IPS-15b (cell line): ENCODE measurements around the gene PFN4.
A peak's percentile ranks its signal among the peaks of the same experiment; 100 is the strongest.

Experiments
- H3K27me3 ChIP-seq: one replicate; pipeline ENCODE4 v1.6.1; 2013; ENCODE audit warnings: low read length; ENCODE audit not compliant: control insufficient read depth, insufficient read depth
- H3K36me3 ChIP-seq: one replicate; pipeline ENCODE4 v1.6.1; 2013; ENCODE audit warnings: low read length; ENCODE audit not compliant: control insufficient read depth, insufficient read depth
- H3K4me1 ChIP-seq: one replicate; pipeline ENCODE4 v1.6.1; 2013; ENCODE audit warnings: mild to moderate bottlenecking, low read length; ENCODE audit not compliant: control insufficient read depth, insufficient read depth
- H3K4me3 ChIP-seq: one replicate; pipeline ENCODE4 v1.5.1; 2013; ENCODE audit warnings: low read depth, low read length
- H3K9ac ChIP-seq: one replicate; pipeline ENCODE4 v1.6.1; 2013; ENCODE audit warnings: low read depth, mild to moderate bottlenecking, low read length
- H3K9me3 ChIP-seq: one replicate; pipeline ENCODE4 v1.6.1; 2013; ENCODE audit warnings: mild to moderate bottlenecking, low read length; ENCODE audit not compliant: control insufficient read depth, insufficient read depth

PFN4 gene

DNA sequence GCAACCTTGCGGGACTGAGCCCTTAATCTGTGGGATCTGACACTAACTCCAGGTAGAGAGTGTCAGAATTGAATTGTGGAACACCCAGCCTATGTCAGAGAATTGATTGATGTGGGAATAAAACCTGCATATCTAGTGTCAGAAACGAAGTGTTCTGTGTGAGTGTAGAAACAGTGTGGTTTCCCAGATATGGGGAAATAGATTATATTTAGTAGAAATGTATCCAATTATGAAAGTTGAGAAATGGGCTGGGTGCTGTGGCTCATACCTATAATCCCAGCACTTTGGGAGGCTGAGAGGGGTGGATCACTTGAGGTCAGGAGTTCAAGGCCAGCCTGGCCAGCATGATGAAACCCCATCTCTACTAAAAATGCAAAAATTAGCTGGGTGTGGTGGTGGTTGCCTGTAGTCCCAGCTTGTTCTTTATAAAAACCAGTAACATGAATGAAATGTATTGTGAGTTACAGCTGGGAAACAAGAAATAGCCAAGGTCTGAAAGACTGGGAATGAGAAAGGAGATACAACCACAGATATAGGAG is 34.2 kb downstream of the PFN4 start:
- H3K27me3 ChIP-seq: no peaks in the 10 kb centered on the region
- no peaks in the 10 kb centered on the region for H3K36me3 ChIP-seq
- H3K9me3 ChIP-seq: no peaks in the 10 kb centered on the region
- no peaks in the 10 kb centered on the region for H3K4me1 ChIP-seq
- H3K9ac ChIP-seq: no peak overlapping the region
- no peak overlapping the region for H3K4me3 ChIP-seq

DNA sequence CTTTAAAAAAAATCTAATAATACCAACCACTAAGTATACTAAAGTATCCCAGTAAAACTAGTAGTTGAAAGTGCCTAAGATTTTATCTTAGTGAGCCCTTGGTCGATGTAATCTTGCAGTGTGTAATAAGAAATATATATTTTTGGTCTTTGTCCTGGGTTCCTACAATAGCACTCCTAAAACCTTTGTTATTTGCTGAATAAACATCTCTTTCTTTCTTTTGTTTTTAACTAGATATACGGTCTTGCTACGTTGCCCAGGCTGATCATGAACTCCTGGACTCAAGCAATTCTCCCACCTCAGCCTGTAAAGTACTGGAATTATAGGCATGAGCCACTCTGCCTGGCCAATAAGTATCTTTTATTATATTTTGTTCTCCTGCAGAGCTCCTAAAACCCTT is 36.1 kb downstream of the PFN4 start:
- peaks cover 7% of the 10 kb centered on the region for H3K4me1 ChIP-seq
- no peak overlapping the region for H3K9ac ChIP-seq
- no peaks in the 10 kb centered on the region for H3K27me3 ChIP-seq
- H3K4me3 ChIP-seq: no peak overlapping the region
- peaks cover 10% of the 10 kb centered on the region for H3K36me3 ChIP-seq
- H3K9me3 ChIP-seq: no peaks in the 10 kb centered on the region

DNA sequence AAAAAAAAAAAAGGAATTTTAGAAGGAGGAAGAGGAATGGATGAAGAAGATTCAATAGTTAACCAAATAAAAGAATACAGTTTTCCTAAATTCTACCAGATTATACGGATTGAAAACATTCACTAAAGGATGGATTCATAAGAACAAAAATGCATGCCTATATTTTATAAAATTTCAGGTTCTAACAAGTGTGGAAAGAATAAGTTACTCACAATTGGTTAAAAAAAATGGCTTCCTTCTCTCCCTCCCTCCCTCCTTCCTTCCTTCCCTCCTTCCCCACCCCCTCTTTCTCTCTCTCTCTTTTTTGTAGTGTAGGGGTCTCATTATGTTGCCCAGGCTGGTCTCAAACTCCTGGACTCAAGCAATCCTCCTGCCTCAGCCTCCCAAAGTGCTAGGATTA is 36.9 kb downstream of the PFN4 start:
- Histone ChIP-seq H3K36me3 (peaks cover 13% of the 10 kb centered on the region), H3K4me3 (no peak overlapping the region), H3K4me1 (peaks cover 7% of the 10 kb centered on the region), H3K9ac (no peak overlapping the region), H3K9me3 (no peaks in the 10 kb centered on the region), H3K27me3 (no peaks in the 10 kb centered on the region)

DNA sequence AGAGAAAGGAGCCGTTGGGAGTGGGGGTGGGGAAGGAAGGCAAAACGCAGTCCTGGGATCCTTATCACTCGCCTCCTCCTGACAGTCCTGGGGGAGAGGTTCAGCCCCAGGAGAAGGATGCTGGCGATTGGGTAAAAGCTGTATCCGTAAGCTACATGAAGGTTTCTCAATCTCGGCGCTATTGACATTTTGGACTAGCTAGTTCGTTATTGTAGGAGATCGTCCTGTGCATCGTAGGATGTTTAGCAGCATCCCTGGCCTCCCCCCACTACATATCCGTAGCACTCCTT is 38.0 kb downstream of the PFN4 start:
- peaks cover 13% of the 10 kb centered on the region for H3K36me3 ChIP-seq
- peaks cover 7% of the 10 kb centered on the region for H3K4me1 ChIP-seq
- H3K9ac ChIP-seq: peak overlapping the region; percentile 88
- no peaks in the 10 kb centered on the region for H3K27me3 ChIP-seq
- no peaks in the 10 kb centered on the region for H3K9me3 ChIP-seq
- H3K4me3 ChIP-seq: peak overlapping the region; percentile 92

DNA sequence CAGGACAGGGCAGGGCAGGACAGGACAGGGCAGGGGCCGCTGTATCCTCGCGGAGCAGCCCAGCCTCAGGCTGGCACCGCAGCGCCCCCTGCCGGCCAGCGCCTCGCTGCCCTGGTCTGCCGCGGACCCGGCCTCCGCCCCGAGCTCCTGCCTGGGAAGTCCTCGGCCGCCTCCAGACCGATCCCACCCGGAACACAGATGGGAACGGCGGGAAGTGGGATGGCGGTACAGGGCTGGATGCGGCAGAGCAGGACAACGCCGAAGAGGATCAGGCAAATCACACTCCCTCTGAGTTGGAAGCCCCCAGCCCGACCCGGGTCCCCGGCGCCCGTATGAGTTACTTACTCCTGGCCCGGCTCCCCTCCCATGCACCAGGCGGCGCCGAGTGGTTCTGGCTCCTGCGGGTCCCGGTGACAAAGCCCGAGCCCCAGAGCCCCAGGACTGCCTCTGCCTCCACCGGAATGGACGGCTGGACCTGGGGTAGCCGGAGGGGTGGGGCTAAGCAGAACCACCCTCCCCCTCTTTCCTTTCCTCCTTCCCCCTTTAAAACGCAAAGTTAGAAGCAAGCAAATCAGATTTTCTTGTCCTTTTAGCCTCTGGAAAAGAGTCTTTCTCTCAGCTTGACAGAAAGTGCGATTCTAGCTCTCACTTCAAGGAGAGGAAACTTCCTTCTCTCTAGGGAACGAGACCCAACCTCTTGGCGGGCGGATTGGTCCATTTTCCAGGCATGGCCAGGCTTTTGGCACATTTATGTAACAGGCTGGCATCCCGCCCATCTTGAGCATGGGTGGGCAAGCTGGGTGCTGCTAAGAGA is 38.5 kb downstream of the PFN4 start, which contains the start of gene TP53I3:
Gene TP53I3 (minus strand): TSS at position 449 of the 814 bp plus-strand sequence. CDS start 508 bp downstream, outside the sequence.
- H3K4me1 ChIP-seq: peaks cover 7% of the 10 kb centered on the region
- no peaks in the 10 kb centered on the region for H3K9me3 ChIP-seq
- no peaks in the 10 kb centered on the region for H3K27me3 ChIP-seq
- peak within 1 kb of the TSS; percentile 92 for H3K4me3 ChIP-seq
- H3K36me3 ChIP-seq: peaks cover 13% of the 10 kb centered on the region
- H3K9ac ChIP-seq: peak within 1 kb of the TSS; percentile 88

DNA sequence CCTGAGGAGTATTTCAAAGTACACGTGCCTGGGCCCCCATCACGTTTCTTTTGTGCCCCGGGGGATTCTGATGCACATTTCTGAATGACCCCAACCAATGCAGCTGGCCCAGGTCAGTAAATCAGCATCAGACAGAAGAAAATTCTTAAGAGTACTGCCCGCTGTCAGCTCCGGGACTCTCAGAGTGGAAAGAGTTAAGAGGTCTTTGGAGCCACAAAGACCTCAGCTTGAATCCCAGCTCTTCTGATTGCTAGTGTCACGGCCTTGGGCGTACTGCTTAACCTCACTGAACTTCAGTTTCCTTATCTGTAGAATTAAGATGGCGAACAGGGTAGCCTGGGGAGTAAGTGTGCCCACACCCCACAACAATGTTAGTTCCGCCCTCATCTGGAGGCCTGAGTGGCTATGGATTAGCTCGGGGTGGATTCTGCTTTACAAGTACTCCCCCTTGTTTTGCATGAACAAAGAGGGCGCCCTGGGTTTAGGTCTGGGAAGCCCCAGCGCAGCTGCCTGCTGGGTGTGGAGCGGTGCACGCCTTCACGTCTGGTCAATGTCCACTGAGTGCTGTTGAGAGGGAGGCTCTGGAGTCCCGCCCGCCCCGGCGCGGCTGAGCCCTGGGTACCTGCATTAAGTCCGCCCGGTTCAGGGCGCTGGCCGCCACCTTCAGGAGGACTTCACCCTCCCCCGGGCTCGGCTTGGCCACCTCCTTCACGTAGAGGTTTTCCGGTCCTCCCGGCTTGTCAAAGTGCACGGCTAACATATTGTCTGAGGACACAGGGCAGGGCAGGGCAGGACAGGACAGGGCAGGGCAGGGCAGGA is 39.4 kb downstream of the PFN4 start:
- H3K4me3 ChIP-seq: peak overlapping the region; percentile 92
- H3K27me3 ChIP-seq: no peaks in the 10 kb centered on the region
- H3K9ac ChIP-seq: peak overlapping the region; percentile 79
- no peaks in the 10 kb centered on the region for H3K9me3 ChIP-seq
- H3K36me3 ChIP-seq: peaks cover 13% of the 10 kb centered on the region
- H3K4me1 ChIP-seq: peaks cover 7% of the 10 kb centered on the region

DNA sequence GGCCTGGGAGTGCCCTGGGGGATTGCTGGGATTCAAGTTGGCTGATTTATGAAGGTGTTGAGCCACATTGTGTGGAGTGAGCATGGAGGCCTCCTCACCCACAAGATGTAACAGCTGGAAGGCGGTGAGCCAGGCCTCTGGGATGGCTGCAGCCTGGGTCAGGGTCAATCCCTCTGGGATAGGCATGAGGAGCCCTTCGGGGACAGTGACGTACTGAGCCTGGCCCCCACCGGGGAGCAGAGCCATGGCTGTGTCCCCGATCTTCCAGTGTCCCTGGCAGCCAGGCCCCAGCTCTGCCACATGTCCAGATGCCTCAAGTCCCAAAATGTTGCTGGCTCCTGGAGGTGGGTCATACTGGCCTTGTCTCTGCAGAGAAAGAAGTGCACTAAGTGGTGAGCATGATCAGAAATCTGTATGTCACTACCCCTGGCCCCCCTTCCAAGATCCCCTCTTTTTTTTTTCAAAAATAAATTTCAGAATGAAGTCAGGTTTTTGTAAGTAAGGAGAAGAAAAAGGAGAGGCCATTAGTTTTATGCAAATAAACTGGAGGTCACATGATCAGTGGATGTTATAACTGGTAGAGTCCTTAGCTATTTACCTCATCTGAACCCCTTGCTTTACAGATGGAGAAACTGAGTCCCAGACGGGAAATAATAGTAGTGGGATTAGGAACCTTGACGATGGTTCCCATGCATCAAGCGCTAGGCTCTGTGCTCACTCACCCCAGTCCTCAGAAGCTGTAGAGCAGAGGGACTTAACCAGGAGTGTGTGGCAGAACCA is 40.2 kb downstream of the PFN4 start:
- Histone ChIP-seq H3K4me3 (peak overlapping the region; percentile 92), H3K9ac (peak overlapping the region; percentile 79), H3K27me3 (no peaks in the 10 kb centered on the region)

DNA sequence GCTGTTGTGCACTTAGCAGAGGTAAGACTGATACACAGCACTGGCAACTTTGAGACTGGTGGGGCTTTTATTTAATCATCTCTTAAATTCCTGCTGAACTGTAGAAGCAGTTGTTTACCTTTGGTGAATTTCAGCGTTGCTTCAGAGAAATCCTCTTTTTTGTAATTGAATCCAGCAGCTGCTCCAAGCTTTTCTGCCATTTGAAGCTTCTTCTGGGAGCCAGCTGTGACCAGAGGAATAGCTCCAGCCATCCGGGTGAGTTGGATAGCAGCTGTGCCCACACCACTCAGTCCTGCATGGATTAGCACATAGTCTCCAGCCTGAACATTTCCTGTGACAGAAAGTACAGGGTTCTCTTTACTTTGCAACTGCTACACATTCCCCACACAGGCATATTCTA is 42.4 kb downstream of the PFN4 start:
- Histone ChIP-seq H3K4me1 (peaks cover 7% of the 10 kb centered on the region), H3K9ac (no peak overlapping the region), H3K9me3 (no peaks in the 10 kb centered on the region), H3K27me3 (no peaks in the 10 kb centered on the region), H3K36me3 (peaks cover 13% of the 10 kb centered on the region), H3K4me3 (no peak overlapping the region)

More for the DNA sequence above, 40.2 kb downstream of the PFN4 start:
- Histone ChIP-seq H3K36me3 (peaks cover 13% of the 10 kb centered on the region), H3K9me3 (no peaks in the 10 kb centered on the region), H3K4me1 (peaks cover 7% of the 10 kb centered on the region)

DNA sequence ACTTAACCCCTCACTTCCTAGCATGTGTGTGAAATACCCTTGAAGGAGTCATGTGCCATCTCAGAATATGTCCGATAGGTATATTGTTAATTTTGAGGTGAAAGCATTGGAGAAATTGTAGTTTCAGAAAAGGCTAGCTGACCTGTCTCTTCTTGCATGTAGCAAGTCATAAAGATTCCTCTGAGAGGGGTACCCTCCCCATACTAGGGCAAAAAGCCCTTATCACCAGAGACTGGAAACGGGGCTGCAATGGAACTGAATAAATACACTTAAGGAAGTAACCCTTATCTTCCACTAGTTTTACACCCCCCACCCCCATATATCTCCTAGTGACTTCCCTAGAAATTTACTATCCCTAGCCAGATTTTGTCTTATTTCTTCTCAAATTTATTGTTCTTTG is 45.3 kb downstream of the PFN4 start:
- Histone ChIP-seq H3K4me3 (peak overlapping the region; percentile 75), H3K36me3 (peaks cover 15% of the 10 kb centered on the region), H3K9ac (peak overlapping the region; percentile 71), H3K9me3 (no peaks in the 10 kb centered on the region), H3K4me1 (peaks cover under 1% of the 10 kb centered on the region), H3K27me3 (no peaks in the 10 kb centered on the region)

DNA sequence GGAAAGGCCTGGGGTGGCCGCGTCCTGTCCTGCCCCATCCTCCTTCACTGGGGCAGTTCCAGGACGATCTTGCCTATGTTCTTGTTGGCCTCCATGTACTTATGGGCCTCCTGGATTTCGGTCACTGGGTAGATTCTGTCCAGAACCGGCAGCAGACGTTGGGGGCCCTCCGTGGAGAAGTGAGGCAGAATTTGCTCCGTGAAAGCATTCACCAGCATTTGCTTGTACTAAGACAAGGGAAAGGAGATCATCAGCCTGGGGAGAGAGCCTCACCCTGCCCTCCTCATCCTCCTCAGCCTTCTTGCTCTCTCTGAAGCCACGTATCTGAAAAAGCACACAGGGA is 45.6 kb downstream of the PFN4 start:
- Histone ChIP-seq H3K9ac (peak overlapping the region; percentile 71), H3K27me3 (no peaks in the 10 kb centered on the region), H3K36me3 (peaks cover 13% of the 10 kb centered on the region), H3K9me3 (no peaks in the 10 kb centered on the region), H3K4me3 (peak overlapping the region; percentile 75), H3K4me1 (no peaks in the 10 kb centered on the region)

DNA sequence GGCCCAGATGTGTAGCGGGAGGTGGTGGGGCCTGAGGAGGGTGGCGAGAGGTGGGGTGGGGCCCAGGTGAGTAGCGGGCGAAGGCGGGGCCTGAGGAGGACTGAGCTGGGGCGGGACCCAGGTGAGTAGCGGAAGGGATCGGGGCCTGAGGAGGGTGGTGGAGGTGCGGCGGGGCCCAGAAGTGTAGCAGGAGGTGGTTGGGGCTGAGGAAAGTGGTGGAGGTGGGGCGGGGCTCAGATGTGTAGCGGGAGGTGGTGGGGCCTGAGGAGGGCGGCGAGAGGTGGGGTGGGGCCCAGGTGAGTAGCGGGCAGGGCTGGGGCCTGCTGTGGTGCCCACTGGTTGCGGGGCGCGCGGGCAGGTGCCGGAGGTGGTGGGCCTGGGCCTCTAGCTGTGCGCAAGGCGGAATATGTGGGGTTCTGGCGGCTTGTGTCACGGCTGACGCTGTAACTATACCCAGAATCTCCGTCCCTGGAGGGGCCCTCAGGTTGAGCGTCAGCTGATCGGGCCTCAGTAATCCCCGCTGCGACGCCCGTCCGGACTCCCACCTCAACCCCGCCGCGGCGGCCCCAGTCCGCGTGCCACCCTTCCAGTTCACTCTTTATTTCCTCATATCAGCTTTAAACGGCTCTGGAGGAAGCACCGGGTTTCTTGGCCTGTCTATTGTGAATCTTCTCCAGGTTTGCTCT is 46.1 kb downstream of the PFN4 start:
- Histone ChIP-seq H3K27me3 (no peaks in the 10 kb centered on the region), H3K9ac (peak overlapping the region; percentile 71), H3K4me3 (peak overlapping the region; percentile 75), H3K4me1 (no peaks in the 10 kb centered on the region), H3K9me3 (no peaks in the 10 kb centered on the region), H3K36me3 (peaks cover 8% of the 10 kb centered on the region)
